PC-9 (cell line): ENCODE data around the gene C2orf49.

ENCODE experiments used
- CTCF ChIP-seq: fragments of 200-600 bp; sonication (generic); conservative IDR thresholded peaks from 2 replicates; pipeline ENCODE4 v1.6.1; 2017; ENCODE audit warnings: mixed run types, antibody characterized with exemption, mild to moderate bottlenecking, moderate library complexity
- EZH2 ChIP-seq: fragments of 200-600 bp; sonication (generic); IDR thresholded peaks from 2 replicates; pipeline ENCODE4 v1.8.0; 2017; ENCODE audit warnings: antibody characterized with exemption, low read depth

- TF ChIP-seq CTCF (no peak), EZH2 (no peak)
Measured at GRCh38 chr2:105296017-105296611, 41.2 kb upstream of the C2orf49 start.
